Neuronal stem cell (in vitro differentiated cells): Measurements from ENCODE around the gene TEPSIN.
A peak's percentile ranks its signal among the peaks of the same experiment; 100 is the strongest.

Experiments
- DNase-seq: peaks from one replicate; pipeline ENCODE4 v3.0.0-alpha.2; 2013; ENCODE audit warnings: low spot score
- H2AFZ ChIP-seq: one replicate; pipeline ENCODE4 v1.6.1; 2013; ENCODE audit warnings: mild to moderate bottlenecking, low read length, inconsistent platforms
- H2AK5ac ChIP-seq: 2 replicates; pipeline ENCODE4 v1.6.1; 2013; ENCODE audit warnings: low read depth, mild to moderate bottlenecking, inconsistent platforms, low read length, moderate library complexity, mixed read lengths
- H2BK120ac ChIP-seq: 2 replicates; pipeline ENCODE4 v1.6.1; 2013; ENCODE audit warnings: low read depth, mild to moderate bottlenecking, inconsistent platforms, low read length, moderate library complexity, mixed read lengths
- H2BK12ac ChIP-seq: one replicate; pipeline ENCODE4 v1.6.1; 2013; ENCODE audit warnings: low read length, inconsistent platforms
- H2BK15ac ChIP-seq: 2 replicates; pipeline ENCODE4 v1.6.1; 2013; ENCODE audit warnings: mild to moderate bottlenecking, low read length, inconsistent platforms, mixed read lengths
- H2BK5ac ChIP-seq: one replicate; pipeline ENCODE4 v1.6.1; 2013; ENCODE audit warnings: inconsistent platforms, mild to moderate bottlenecking, low read length, moderate library complexity
- H3K14ac ChIP-seq: one replicate; pipeline ENCODE4 v1.6.1; 2013; ENCODE audit warnings: low read length, inconsistent platforms
- H3K18ac ChIP-seq: 2 replicates; pipeline ENCODE4 v1.6.1; 2013; ENCODE audit warnings: low read length, inconsistent platforms
- H3K23ac ChIP-seq: 2 replicates; pipeline ENCODE4 v1.6.1; 2013; ENCODE audit warnings: low read depth, mild to moderate bottlenecking, mixed read lengths, low read length, inconsistent platforms; ENCODE audit not compliant: poor library complexity
- H3K27ac ChIP-seq: replicated peaks from 3 replicates; pipeline ENCODE4 v1.5.1; 2013; ENCODE audit warnings: low read length, inconsistent platforms
- H3K27me3 ChIP-seq, 3 experiments: 2 replicates each; pipeline ENCODE4 v1.6.1; 2013; ENCODE audit warnings: low read length in 3 of 3, mild to moderate bottlenecking in 2 of 3, inconsistent platforms in 1 of 3, low read depth in 1 of 3, mixed read lengths in 1 of 3, moderate library complexity in 1 of 3; ENCODE audit not compliant: control insufficient read depth in 3 of 3, insufficient read depth in 3 of 3
- H3K36me3 ChIP-seq, 2 donors: replicated peaks in 1 of 2; 2 replicates each; pipeline ENCODE4 v1.6.1; 2013; ENCODE audit warnings: low read length in 2 of 2; ENCODE audit not compliant: control insufficient read depth in 2 of 2, insufficient read depth in 2 of 2
- H3K4ac ChIP-seq: 2 replicates; pipeline ENCODE4 v1.6.1; 2013; ENCODE audit warnings: inconsistent platforms, mild to moderate bottlenecking, low read length, moderate library complexity
- H3K4me1 ChIP-seq, 2 donors: 1 replicate in 1 of 2; 2 replicates in 1 of 2; pipeline ENCODE4 v1.6.1; 2013; ENCODE audit warnings: low read length in 2 of 2, low read depth in 1 of 2; ENCODE audit not compliant: control insufficient read depth in 2 of 2, insufficient read depth in 1 of 2
- H3K4me2 ChIP-seq: one replicate; pipeline ENCODE4 v1.6.1; 2013; ENCODE audit warnings: mild to moderate bottlenecking, low read length, inconsistent platforms; ENCODE audit not compliant: insufficient read depth, poor library complexity, severe bottlenecking
- H3K4me3 ChIP-seq, 2 donors: 2 replicates each; pipeline ENCODE4 v1.5.1; 2013; ENCODE audit warnings: low read length in 2 of 2, mild to moderate bottlenecking in 2 of 2, inconsistent platforms in 1 of 2, moderate library complexity in 1 of 2
- H3K79me1 ChIP-seq: one replicate; pipeline ENCODE4 v1.6.1; 2013; ENCODE audit warnings: low read depth, mild to moderate bottlenecking, inconsistent platforms, low read length, moderate library complexity
- H3K9ac ChIP-seq: one replicate; pipeline ENCODE4 v1.6.1; 2013; ENCODE audit warnings: mild to moderate bottlenecking, low read depth, low read length, inconsistent platforms; ENCODE audit not compliant: poor library complexity
- H3K9me3 ChIP-seq, 2 donors: replicated peaks in 1 of 2; 2 replicates each; pipeline versions ENCODE3 to v1.6.1; 2013; ENCODE audit warnings: low read length in 2 of 2, mild to moderate bottlenecking in 2 of 2, inconsistent platforms in 1 of 2, low read depth in 1 of 2, mixed read lengths in 1 of 2, moderate library complexity in 1 of 2; ENCODE audit not compliant: control insufficient read depth in 2 of 2, insufficient read depth in 1 of 2
- H4K8ac ChIP-seq: one replicate; pipeline ENCODE4 v1.6.1; 2013; ENCODE audit warnings: low read depth, mild to moderate bottlenecking, inconsistent platforms, low read length, moderate library complexity
- H4K91ac ChIP-seq: one replicate; pipeline ENCODE4 v1.6.1; 2013; ENCODE audit warnings: low read length, low read depth, mild to moderate bottlenecking, inconsistent platforms; ENCODE audit not compliant: poor library complexity
- WGBS, 2 donors: extraction: QIAGEN DNeasy Blood & Tissue Kit; methylation state at CpG; one replicate each; pipeline ENCODE4 v1.1.7; 2013; ENCODE audit warnings: missing lambda C conversion rate in 2 of 2, mixed read lengths in 1 of 2; ENCODE audit not compliant: insufficient read length in 2 of 2, insufficient replicate concordance in 1 of 2; ENCODE audit errors: extremely low coverage in 2 of 2; 5-methylcytosine and 5-hydroxymethylcytosine counted together

TEPSIN gene

DNA sequence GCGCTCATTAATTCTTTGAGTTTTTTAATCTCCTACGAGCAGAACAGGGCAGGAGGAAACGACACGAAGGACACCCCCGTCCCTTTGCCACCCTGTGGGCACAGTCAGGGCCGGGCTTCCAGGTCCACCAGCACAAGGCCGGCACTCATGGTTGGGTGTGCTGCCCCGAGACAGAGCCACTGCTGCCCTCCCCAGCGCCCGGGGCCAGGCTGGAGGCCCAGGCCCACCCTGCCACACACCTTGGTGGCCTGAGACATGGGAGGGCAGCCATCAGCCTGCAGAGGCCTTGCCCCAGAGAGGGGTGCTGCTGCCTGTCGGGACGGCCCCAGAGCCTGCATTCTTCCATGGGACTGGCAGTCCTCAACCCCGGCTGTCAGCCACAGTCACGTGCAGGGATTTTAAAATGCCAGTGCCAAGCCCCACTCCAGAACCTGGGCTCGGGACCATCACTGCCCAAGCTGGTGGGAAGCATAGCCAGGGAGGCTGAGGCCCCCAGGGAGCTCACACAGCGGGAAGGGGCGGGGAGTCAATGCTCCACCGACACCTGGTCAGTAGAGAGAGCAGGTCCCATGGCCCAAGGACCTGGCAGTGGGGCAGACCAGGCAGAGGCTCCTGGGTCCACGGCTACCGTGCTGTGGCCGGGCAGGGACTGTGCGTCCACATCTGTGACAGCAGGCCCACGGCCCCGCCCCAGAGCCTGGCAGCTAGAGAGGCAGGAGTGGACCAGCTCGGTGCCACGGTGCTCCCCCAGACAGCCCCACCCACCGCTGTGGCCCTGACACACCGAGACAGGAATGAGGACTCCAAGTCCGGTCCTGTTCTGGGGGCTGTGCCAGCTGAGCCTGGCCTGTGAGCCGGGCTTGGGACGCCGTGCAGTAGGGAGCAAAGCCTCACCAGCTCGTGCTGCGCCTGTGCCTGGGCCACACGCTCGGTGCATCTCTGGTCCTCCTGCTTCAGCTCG is 43.6 kb downstream of the TEPSIN start:
- H2BK120ac ChIP-seq, result no peak overlapping the region
- H3K4ac ChIP-seq, result no peak overlapping the region
- H2AFZ ChIP-seq, result no peak overlapping the region
- H3K27me3 ChIP-seq, result no peaks in the 10 kb centered on the region
- H4K8ac ChIP-seq, result no peak overlapping the region
- no peak overlapping the region for H3K4me3 ChIP-seq
- no peak overlapping the region for H3K27ac ChIP-seq
- no peak overlapping the region for H2BK5ac ChIP-seq
- H3K79me1 ChIP-seq, result peaks cover 2% of the 10 kb centered on the region
- no peak overlapping the region for H3K18ac ChIP-seq
- H3K23ac ChIP-seq, result no peak overlapping the region
- H3K9ac ChIP-seq, result peak overlapping the region; percentile 47
- no peak overlapping the region for H2BK12ac ChIP-seq
- H2AK5ac ChIP-seq, result no peak overlapping the region
- H4K91ac ChIP-seq, result no peak overlapping the region
- H3K4me2 ChIP-seq, result no peak overlapping the region
- peaks cover 40 to 89% of the 10 kb centered on the region in 2 donors for H3K36me3 ChIP-seq
- DNase-seq, result no peak
- no peaks in the 10 kb centered on the region for H3K4me1 ChIP-seq
- no peak overlapping the region for H2BK15ac ChIP-seq
- no peaks in the 10 kb centered on the region for H3K9me3 ChIP-seq
- WGBS, 2 donors, result no CpG with 5 or more reads among the region's 37 CpGs
- no peak overlapping the region for H3K14ac ChIP-seq

DNA sequence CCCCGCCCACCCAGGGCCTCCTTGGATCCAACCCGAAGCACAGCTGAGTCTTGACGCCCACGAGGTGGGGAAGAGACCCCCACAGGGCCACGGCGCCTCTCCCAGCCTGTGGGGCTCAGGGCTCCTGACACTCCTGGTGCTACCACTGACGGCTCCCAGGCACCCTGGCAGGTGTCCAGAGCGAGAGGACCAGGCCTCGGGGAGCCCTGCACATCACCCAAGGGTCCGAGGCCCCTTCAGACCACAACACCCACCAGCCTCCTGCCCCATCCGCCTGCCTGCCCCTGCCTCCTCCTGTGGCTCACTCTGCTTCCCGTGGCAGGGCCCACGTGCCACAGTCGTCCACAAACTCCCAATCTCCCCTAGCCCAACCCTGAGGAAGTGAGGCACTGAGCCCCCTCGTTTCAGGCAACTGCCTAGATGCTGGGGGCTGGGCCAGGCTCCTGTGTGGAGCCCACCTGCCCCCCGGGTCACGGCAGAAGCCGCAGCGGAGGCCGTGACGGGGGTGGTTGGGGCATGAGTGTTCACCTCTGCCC is 44.6 kb downstream of the TEPSIN start:
- H3K4ac ChIP-seq, result no peak overlapping the region

DNA sequence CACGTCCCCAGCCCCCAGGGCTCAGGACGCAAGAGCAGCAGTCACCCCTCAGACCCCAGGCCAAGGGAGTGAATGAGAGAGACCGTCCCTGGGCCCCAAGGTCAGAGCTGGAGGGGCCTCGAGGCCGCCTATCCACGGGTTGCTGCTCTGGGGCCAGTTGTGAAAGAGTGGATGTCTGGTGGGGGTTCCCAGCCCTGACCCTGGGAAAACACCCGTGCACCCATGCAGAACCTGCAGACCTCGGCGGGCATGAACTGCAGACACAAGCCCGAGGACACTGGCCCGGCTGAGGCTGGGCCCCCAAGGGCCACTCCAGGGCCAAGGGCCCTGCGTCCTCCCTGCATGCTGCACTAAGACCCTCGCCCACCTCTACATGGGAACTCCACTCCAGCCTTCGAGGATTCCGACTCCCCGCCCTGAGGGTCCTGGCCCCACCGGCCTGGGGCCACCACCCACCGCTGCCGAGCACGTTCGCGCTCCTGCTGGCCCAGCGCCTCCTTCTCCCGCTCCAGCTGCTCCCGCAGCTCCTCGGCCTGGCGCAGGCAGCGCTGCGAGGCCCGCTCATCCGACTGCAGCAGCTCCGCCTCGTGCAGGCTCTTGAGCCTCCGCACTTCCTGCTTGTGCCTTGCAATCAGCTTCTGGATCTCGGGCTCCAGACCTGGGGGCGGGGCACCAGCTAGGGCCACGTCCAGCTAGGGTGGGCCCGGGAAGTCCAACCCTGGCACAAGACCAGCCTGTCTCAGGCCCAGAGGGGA is 45.2 kb downstream of the TEPSIN start:
- H3K14ac ChIP-seq, result no peak overlapping the region
- no peak overlapping the region for H4K8ac ChIP-seq
- no peak overlapping the region for H2BK12ac ChIP-seq
- H2BK15ac ChIP-seq, result no peak overlapping the region
- no peaks in the 10 kb centered on the region for H3K9me3 ChIP-seq
- H3K27ac ChIP-seq, result no peak overlapping the region
- no peak overlapping the region for H2AK5ac ChIP-seq
- no peak overlapping the region for H3K18ac ChIP-seq
- H3K79me1 ChIP-seq, result peaks cover 2% of the 10 kb centered on the region
- peaks cover 39 to 89% of the 10 kb centered on the region in 2 donors for H3K36me3 ChIP-seq
- no peak overlapping the region for H3K4ac ChIP-seq
- H3K4me3 ChIP-seq, result no peak overlapping the region
- no peak overlapping the region for H2BK120ac ChIP-seq
- H4K91ac ChIP-seq, result no peak overlapping the region
- DNase-seq, result no peak
- H3K4me1 ChIP-seq, result no peaks in the 10 kb centered on the region
- no peak overlapping the region for H3K4me2 ChIP-seq
- H3K9ac ChIP-seq, result no peak overlapping the region
- WGBS, 2 donors, result no CpG with 5 or more reads among the region's 38 CpGs
- H2BK5ac ChIP-seq, result no peak overlapping the region
- no peaks in the 10 kb centered on the region for H3K27me3 ChIP-seq
- H2AFZ ChIP-seq, result no peak overlapping the region
- no peak overlapping the region for H3K23ac ChIP-seq

More for the DNA sequence above, 44.6 kb downstream of the TEPSIN start:
- peak overlapping the region; percentile 38 for H3K14ac ChIP-seq
- H3K79me1 ChIP-seq, result peaks cover 2% of the 10 kb centered on the region
- peaks cover 38 to 89% of the 10 kb centered on the region in 2 donors for H3K36me3 ChIP-seq
- no peak for DNase-seq
- H4K8ac ChIP-seq, result no peak overlapping the region
- H3K9me3 ChIP-seq, result no peaks in the 10 kb centered on the region
- no peak overlapping the region for H2BK120ac ChIP-seq
- H4K91ac ChIP-seq, result no peak overlapping the region
- no peak overlapping the region for H3K23ac ChIP-seq
- no peak overlapping the region for H2BK12ac ChIP-seq
- H2BK5ac ChIP-seq, result no peak overlapping the region
- H3K18ac ChIP-seq, result no peak overlapping the region
- no peak overlapping the region for H3K4me2 ChIP-seq
- H3K9ac ChIP-seq, result no peak overlapping the region
- H3K4me1 ChIP-seq, result no peaks in the 10 kb centered on the region
- WGBS, 2 donors, result no CpG with 5 or more reads among the region's 21 CpGs
- H3K27me3 ChIP-seq, result no peaks in the 10 kb centered on the region
- no peak overlapping the region for H3K4me3 ChIP-seq
- H2AK5ac ChIP-seq, result no peak overlapping the region
- no peak overlapping the region for H2BK15ac ChIP-seq
- H3K27ac ChIP-seq, result no peak overlapping the region
- H2AFZ ChIP-seq, result no peak overlapping the region

DNA sequence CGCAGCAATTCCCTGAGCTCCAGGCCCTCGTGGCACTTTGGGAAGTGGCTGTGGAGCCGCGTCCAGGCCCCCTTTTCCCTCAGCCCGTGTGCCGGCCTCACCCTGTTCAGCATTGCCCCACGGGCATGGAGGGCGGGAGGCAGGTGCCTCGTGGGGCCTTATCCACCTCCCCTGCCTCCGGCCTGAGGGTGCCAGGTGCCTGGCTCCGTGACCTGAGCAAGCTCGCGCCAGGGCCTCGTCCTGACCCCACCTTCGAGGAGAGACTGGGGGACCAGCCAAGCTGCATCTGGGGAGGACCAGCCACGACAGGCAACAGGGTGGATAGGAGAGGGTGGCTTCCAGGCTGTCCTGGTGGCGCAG is 45.8 kb downstream of the TEPSIN start:
- no peaks in the 10 kb centered on the region for H3K27me3 ChIP-seq
- WGBS, 2 donors, result no CpG with 5 or more reads among the region's 17 CpGs
- H3K23ac ChIP-seq, result no peak overlapping the region
- H3K9me3 ChIP-seq, result no peaks in the 10 kb centered on the region
- H3K4me2 ChIP-seq, result no peak overlapping the region
- no peak overlapping the region for H2AK5ac ChIP-seq
- H2BK5ac ChIP-seq, result peak overlapping the region; percentile 39
- H2BK15ac ChIP-seq, result no peak overlapping the region
- no peak for DNase-seq
- no peaks in the 10 kb centered on the region for H3K4me1 ChIP-seq
- H3K18ac ChIP-seq, result no peak overlapping the region
- H3K9ac ChIP-seq, result peak overlapping the region; percentile 21
- no peak overlapping the region for H3K4me3 ChIP-seq
- no peak overlapping the region for H4K8ac ChIP-seq
- peaks cover 42 to 88% of the 10 kb centered on the region in 2 donors for H3K36me3 ChIP-seq
- no peak overlapping the region for H3K14ac ChIP-seq
- no peak overlapping the region for H3K4ac ChIP-seq
- H2BK120ac ChIP-seq, result no peak overlapping the region
- no peak overlapping the region for H3K27ac ChIP-seq
- no peak overlapping the region for H2AFZ ChIP-seq
- H3K79me1 ChIP-seq, result peaks cover 2% of the 10 kb centered on the region
- no peak overlapping the region for H4K91ac ChIP-seq
- no peak overlapping the region for H2BK12ac ChIP-seq
